B cell (primary cell): ENCODE measurements around the gene TMEM129. TPM values are rescaled to one million over a fixed set of nuclear protein-coding genes. Genes with fewer than 3 reads are reported as not detected.
A peak's percentile ranks its signal among the peaks of the same experiment; 100 is the strongest.

Source experiments
- ATAC-seq: fragments of 200-7000 bp; cut with Tn5 transposase; one replicate; pipeline ENCODE4 v1.10.0; 2021; ENCODE audit warnings: low read depth, mild to moderate bottlenecking, moderate number of reproducible peaks, moderate library complexity
- CTCF ChIA-PET: fragments of 350-600 bp; sonication (Branson Sonifier 250); formaldehyde crosslinking; loops from one replicate; lab custom pipeline; 2021; ENCODE audit warnings: antibody characterized with exemption, inconsistent platforms; lab: Charles Lee
- POLR2A ChIA-PET: fragments of 350-600 bp; sonication (Branson Sonifier 250); formaldehyde crosslinking; loops from one replicate; lab custom pipeline; 2021; ENCODE audit warnings: antibody characterized with exemption; lab: Charles Lee
- DNase-seq: peaks from one replicate; pipeline ENCODE4 v3.0.0; 2013
- H2AFZ ChIP-seq: 2 replicates; pipeline ENCODE4 v1.6.1; 2012; ENCODE audit warnings: mild to moderate bottlenecking, low read depth, low read length; ENCODE audit not compliant: insufficient read depth, poor library complexity, severe bottlenecking
- H3K27ac ChIP-seq, 2 donors: 1 replicate in 1 of 2; 2 replicates in 1 of 2; pipeline ENCODE4 v1.5.1; 2012 to 2013; ENCODE audit warnings: low read length in 2 of 2, mild to moderate bottlenecking in 2 of 2, moderate library complexity in 1 of 2
- H3K27me3 ChIP-seq, 4 experiments: fragments of 200-600 bp in 1 of 4; sonication (generic) in 1 of 4; replicated peaks in 1 of 4; 1 replicate in 2 of 4; 2 replicates in 2 of 4; pipeline versions ENCODE4 v1.6.1 to v1.7.0; 2013 to 2016; ENCODE audit warnings: low read length in 3 of 4, mild to moderate bottlenecking in 2 of 4, mixed read lengths in 1 of 4, moderate library complexity in 1 of 4; ENCODE audit not compliant: insufficient read depth in 4 of 4, control insufficient read depth in 3 of 4; ENCODE audit errors: control extremely low read depth in 1 of 4
- H3K36me3 ChIP-seq, 2 experiments: replicated peaks in 1 of 2; 1 replicate in 1 of 2; 2 replicates in 1 of 2; pipeline versions ENCODE4 v1.6.1 to v1.7.1; 2013; ENCODE audit warnings: low read length in 1 of 2; ENCODE audit not compliant: insufficient read depth in 2 of 2, control insufficient read depth in 1 of 2; ENCODE audit errors: control extremely low read depth in 1 of 2, extremely low read depth in 1 of 2
- H3K4me1 ChIP-seq, 2 donors: fragments of 200-600 bp in 1 of 2; sonication (generic) in 1 of 2; 1 replicate in 1 of 2; 2 replicates in 1 of 2; pipeline versions ENCODE4 v1.5.1 to v1.6.1; 2013 to 2017; ENCODE audit warnings: low read length in 2 of 2; ENCODE audit not compliant: control insufficient read depth in 2 of 2, insufficient read depth in 2 of 2
- H3K4me2 ChIP-seq: replicated peaks from 2 replicates; pipeline ENCODE3; 2012; ENCODE audit warnings: mild to moderate bottlenecking, low read depth, low read length; ENCODE audit not compliant: poor library complexity, severe bottlenecking
- H3K4me3 ChIP-seq, 5 experiments: fragments of 200-600 bp in 1 of 5; sonication (generic) in 1 of 5; 1 replicate in 3 of 5; 2 replicates in 2 of 5; pipeline versions ENCODE4 v1.5.1 to v1.7.0; 2011 to 2016; ENCODE audit warnings: low read length in 4 of 5, mild to moderate bottlenecking in 4 of 5, low read depth in 2 of 5, control low read depth in 1 of 5, moderate library complexity in 1 of 5; ENCODE audit not compliant: insufficient read depth in 1 of 5; ENCODE audit errors: control extremely low read depth in 1 of 5, extremely low read depth in 1 of 5
- H3K79me2 ChIP-seq: fragments of 200-600 bp; sonication (generic); one replicate; pipeline ENCODE4 v1.6.0; 2016; ENCODE audit warnings: low read length; ENCODE audit not compliant: control insufficient read depth, insufficient read depth
- H3K9ac ChIP-seq: fragments of 200-600 bp; sonication (generic); 2 replicates; pipeline ENCODE4 v1.6.1; 2017; ENCODE audit warnings: mild to moderate bottlenecking, low read length, moderate library complexity
- H3K9me3 ChIP-seq, 3 donors: one replicate each; pipeline versions ENCODE4 v1.6.1 to v1.7.1; 2013; ENCODE audit warnings: low read length in 2 of 3; ENCODE audit not compliant: control insufficient read depth in 2 of 3, insufficient read depth in 1 of 3; ENCODE audit errors: control extremely low read depth in 1 of 3
- H4K20me1 ChIP-seq: 2 replicates; pipeline ENCODE4 v1.6.0; 2012; ENCODE audit warnings: mild to moderate bottlenecking, low read length; ENCODE audit not compliant: insufficient read depth, control insufficient read depth, poor library complexity, severe bottlenecking
- H3K27ac Mint-ChIP-seq: one replicate; pipeline ENCODE4 v1.8.0; 2021; ENCODE audit warnings: mixed read lengths
- H3K27me3 Mint-ChIP-seq: one replicate; pipeline ENCODE4 v1.8.0; 2021; ENCODE audit warnings: mixed read lengths
- H3K4me1 Mint-ChIP-seq: one replicate; pipeline ENCODE4 v1.8.0; 2021; ENCODE audit warnings: mixed read lengths
- H3K4me3 Mint-ChIP-seq: one replicate; pipeline ENCODE4 v1.8.0; 2021; ENCODE audit warnings: mixed read lengths
- H3K9me3 Mint-ChIP-seq: one replicate; pipeline ENCODE4 v1.8.0; 2022; ENCODE audit warnings: mixed read lengths; ENCODE audit not compliant: insufficient read depth
- CTCF ChIP-seq: fragments of 200-600 bp; IDR thresholded peaks from one replicate; pipeline ENCODE4 v1.8.0; 2022; ENCODE audit warnings: antibody characterized with exemption, mild to moderate bottlenecking
- EZH2 ChIP-seq: IDR thresholded peaks from 2 replicates; pipeline ENCODE4 v1.6.1; 2012; ENCODE audit warnings: borderline replicate concordance, low read depth, mild to moderate bottlenecking, moderate library complexity, low read length; ENCODE audit not compliant: insufficient read depth, poor library complexity, severe bottlenecking
- WGBS: methylation state at CpG from one replicate; pipeline ENCODE4 v1.1.5; 2013; ENCODE audit warnings: missing lambda C conversion rate; ENCODE audit not compliant: insufficient coverage; 5-methylcytosine and 5-hydroxymethylcytosine counted together
- intact Hi-C: fragments of 100-400 bp; cut with micrococcal nuclease; formaldehyde crosslinking; loops from one replicate; pipeline ENCODE4 v1.10.0; 2022
- polyA plus RNA-seq: library from polyadenylated mRNA; depleted of rRNA; stranded (reverse); fragments of >200 nt; gene quantifications from 2 replicates; pipeline ENCODE4 v1.2.3, GENCODE V29; 2012
- total RNA-seq, 2 donors: library from RNA; stranded (reverse); fragments of 120-200 nt in 1 of 2; gene quantifications; 1 replicate in 1 of 2; 2 replicates in 1 of 2; pipeline versions ENCODE4 v1.2.3 to v1.2.4, GENCODE V29; 2013 to 2022

TMEM129 gene
- total and polyA plus RNA-seq, 2 donors (not counting 1 experiment from before 2014, with no cell fraction given), result 41.0 to 76.5 TPM

- Histone ChIP-seq H3K27ac (peak overlapping the region; percentile 57 to 99), H3K79me2 (peaks cover 70% of the 10 kb centered on the region), H3K36me3 (peaks cover 0 to 5% of the 10 kb centered on the region in 2 experiments), H3K4me3 (peak overlapping the region; percentile 64 to 98 (median 92)), H3K27me3 (no peaks in the 10 kb centered on the region), H3K9me3 (no peaks in the 10 kb centered on the region), H3K4me2 (peak overlapping the region; percentile 97), H3K4me1 (peaks cover 44 to 50% of the 10 kb centered on the region in 2 donors), H3K9ac (peak overlapping the region; percentile 93), H4K20me1 (peaks cover 37% of the 10 kb centered on the region), H2AFZ (peak overlapping the region; percentile 84)
- Mint-ChIP-seq H3K4me3 (peak overlapping the region; percentile 91), H3K27ac (peak overlapping the region; percentile 91), H3K4me1 (peaks cover 60% of the 10 kb centered on the region), H3K9me3 (no peaks in the 10 kb centered on the region), H3K27me3 (no peaks in the 10 kb centered on the region)
- intact Hi-C loops, result loop anchor here (5.0 kb wide), 1 partner anchor 756 kb away; the partner anchor contains the start of gene RNF4
- TF ChIP-seq EZH2 (no peak), CTCF (no peak)
- ChIA-PET CTCF (interaction anchor here (1.0 to 6.1 kb wide), 4 partner anchors 10 to 145 kb away, joined by 3 to 75 read pairs (median 9); partner anchors contain the start of genes LETM1, TACC3 and TMEM129), POLR2A (interaction anchor here (0.5 to 3.8 kb wide), 3 partner anchors 11 to 17 kb away, joined by 8 to 61 read pairs (median 12); partner anchors contain the start of genes TACC3 and TMEM129)
- no peak for DNase-seq
- WGBS, result 19% methylated on average over 22 of the region's 22 CpGs
- no peak for ATAC-seq
Observed at GRCh38 chr4:1711055-1711570, 10.0 kb downstream of the TMEM129 start.

GRCh38 chr4:1708581-1708980, 12.5 kb downstream of the TMEM129 start:
- H3K4me1 ChIP-seq, result peaks cover 19 to 25% of the 10 kb centered on the region in 2 donors
- no peak overlapping the region for H3K4me3 Mint-ChIP-seq
- H4K20me1 ChIP-seq, result peaks cover 40% of the 10 kb centered on the region
- POLR2A ChIA-PET, result no interaction called here
- H3K4me1 Mint-ChIP-seq, result peaks cover 36% of the 10 kb centered on the region
- H3K27me3 Mint-ChIP-seq, result no peaks in the 10 kb centered on the region
- H3K9me3 ChIP-seq, result no peaks in the 10 kb centered on the region
- TF ChIP-seq CTCF, result no peak
- no peak for TF ChIP-seq EZH2
- H2AFZ ChIP-seq, result no peak overlapping the region
- CTCF ChIA-PET, result interaction anchor here (1.3 to 5.5 kb wide), 5 partner anchors 13 to 102 kb away, joined by 3 to 54 read pairs (median 6); no protein-coding TSS in a partner anchor
- H3K4me3 ChIP-seq, result no peak overlapping the region
- H3K4me2 ChIP-seq, result no peak overlapping the region
- no peak overlapping the region for H3K27ac ChIP-seq
- DNase-seq (no peak), ATAC-seq (no peak)
- no peak overlapping the region for H3K9ac ChIP-seq
- intact Hi-C loops, result no loop called here
- WGBS, result 67% methylated on average over 1 of the region's 1 CpG
- no peaks in the 10 kb centered on the region for H3K9me3 Mint-ChIP-seq
- no peaks in the 10 kb centered on the region for H3K27me3 ChIP-seq
- H3K79me2 ChIP-seq, result peaks cover 88% of the 10 kb centered on the region
- peaks cover 0 to 12% of the 10 kb centered on the region in 2 experiments for H3K36me3 ChIP-seq
- no peak overlapping the region for H3K27ac Mint-ChIP-seq
